ENCODE results near the gene SLC36A4.
A peak's percentile ranks its signal among the peaks of the same experiment; 100 is the strongest.
"Not testable (repeated sequence)": the region's sequence is repeated elsewhere in the genome, so short reads cannot be mapped to it uniquely, and the experiment has no call there.

Gene SLC36A4

GRCh38 chr11:93197380-93198214, at the start of gene SLC36A4:
Gene SLC36A4, minus strand, starts transcription at chr11:93197991. Its CDS starts 159 bp downstream, at chr11:93197832.
- peak; percentile 88 for DNase-seq

- DNase-seq, result not testable (repeated sequence)
These were observed 49.0 kb upstream of the SLC36A4 start for GRCh38 chr11:93246790-93247189.

- no peak for DNase-seq
These were observed 46.2 kb upstream of the SLC36A4 start for GRCh38 chr11:93244018-93244417.

GRCh38 chr11:93239966-93240365, 42.2 kb upstream of the SLC36A4 start:
- no peak for DNase-seq

- DNase-seq, result no peak
These were observed 41.2 kb upstream of the SLC36A4 start for GRCh38 chr11:93238956-93239355.

- DNase-seq, result peak; percentile 4
These were observed 39.2 kb upstream of the SLC36A4 start for GRCh38 chr11:93236741-93237675.

GRCh38 chr11:93234602-93235207, 36.9 kb upstream of the SLC36A4 start:
- peak; percentile 72 for DNase-seq

- DNase-seq, result no peak
These were observed 32.1 kb upstream of the SLC36A4 start for GRCh38 chr11:93229876-93230275.

GRCh38 chr11:93225662-93226061, 27.9 kb upstream of the SLC36A4 start:
- DNase-seq, result no peak

- no peak for DNase-seq
These were observed 23.7 kb upstream of the SLC36A4 start for GRCh38 chr11:93221539-93221938.

GRCh38 chr11:93220078-93220477, 22.3 kb upstream of the SLC36A4 start:
- no peak for DNase-seq

GRCh38 chr11:93219440-93219839, 21.6 kb upstream of the SLC36A4 start:
- DNase-seq, result no peak

- DNase-seq, result no peak
These were observed 18.8 kb upstream of the SLC36A4 start for GRCh38 chr11:93216511-93217101.

- no peak for DNase-seq
These were observed 15.8 kb upstream of the SLC36A4 start for GRCh38 chr11:93213622-93214021.

- DNase-seq, result no peak
These were observed 14.3 kb upstream of the SLC36A4 start for GRCh38 chr11:93212094-93212493.

GRCh38 chr11:93209466-93209865, 11.7 kb upstream of the SLC36A4 start:
- no peak for DNase-seq

- no peak for DNase-seq
These were observed 11.0 kb upstream of the SLC36A4 start for GRCh38 chr11:93208663-93209270.

- DNase-seq, result no peak
These were observed 1.8 kb upstream of the SLC36A4 start for GRCh38 chr11:93199616-93200015.

GRCh38 chr11:93198215-93198845, 539 bp upstream of the SLC36A4 start:
- DNase-seq, result no peak

GRCh38 chr11:93196816-93197379, 893 bp downstream of the SLC36A4 start:
- DNase-seq, result no peak

- no peak for DNase-seq
These were observed 3.0 kb downstream of the SLC36A4 start for GRCh38 chr11:93194673-93195291.
